SK-N-SH (cell line): ENCODE data around the gene CORO6.

ENCODE experiments used
- CTCF ChIP-seq: fragments of 200-600 bp; sonication (generic); IDR thresholded peaks from 2 replicates; pipeline ENCODE4 v1.6.1; 2017; ENCODE audit warnings: antibody characterized with exemption, mild to moderate bottlenecking, moderate library complexity
- POLR2AphosphoS5 ChIP-seq: IDR thresholded peaks from 2 replicates; pipeline ENCODE4 v1.6.1; 2012; ENCODE audit warnings: low read depth, low read length
- SIN3A ChIP-seq: IDR thresholded peaks from 2 replicates; pipeline ENCODE4 v1.6.1; 2012; ENCODE audit warnings: low read depth, mild to moderate bottlenecking, low read length, moderate library complexity, borderline replicate concordance

GRCh38 chr17:29592850-29593551 lies 29.7 kb downstream of the CORO6 start, which contains the start of gene ANKRD13B:
- no peak for TF ChIP-seq CTCF
- TF ChIP-seq POLR2AphosphoS5 = no peak
- TF ChIP-seq SIN3A = 0 out of 2 replicates have a peak, but pooled peaks have one; percentile 54
